GM19397 (cell line): ENCODE data around the gene SPAM1.
"Not testable (repeated sequence)": the region's sequence is repeated elsewhere in the genome, so short reads cannot be mapped to it uniquely, and the experiment has no call there.

ENCODE experiments used
- ATAC-seq: cut with Tn5 transposase; IDR thresholded peaks from one replicate; pipeline ENCODE4 v1.9.1; 2021; ENCODE audit warnings: mild to moderate bottlenecking, moderate library complexity; ENCODE audit not compliant: unreplicated experiment

SPAM1 gene, protein sequence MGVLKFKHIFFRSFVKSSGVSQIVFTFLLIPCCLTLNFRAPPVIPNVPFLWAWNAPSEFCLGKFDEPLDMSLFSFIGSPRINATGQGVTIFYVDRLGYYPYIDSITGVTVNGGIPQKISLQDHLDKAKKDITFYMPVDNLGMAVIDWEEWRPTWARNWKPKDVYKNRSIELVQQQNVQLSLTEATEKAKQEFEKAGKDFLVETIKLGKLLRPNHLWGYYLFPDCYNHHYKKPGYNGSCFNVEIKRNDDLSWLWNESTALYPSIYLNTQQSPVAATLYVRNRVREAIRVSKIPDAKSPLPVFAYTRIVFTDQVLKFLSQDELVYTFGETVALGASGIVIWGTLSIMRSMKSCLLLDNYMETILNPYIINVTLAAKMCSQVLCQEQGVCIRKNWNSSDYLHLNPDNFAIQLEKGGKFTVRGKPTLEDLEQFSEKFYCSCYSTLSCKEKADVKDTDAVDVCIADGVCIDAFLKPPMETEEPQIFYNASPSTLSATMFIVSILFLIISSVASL

DNA sequence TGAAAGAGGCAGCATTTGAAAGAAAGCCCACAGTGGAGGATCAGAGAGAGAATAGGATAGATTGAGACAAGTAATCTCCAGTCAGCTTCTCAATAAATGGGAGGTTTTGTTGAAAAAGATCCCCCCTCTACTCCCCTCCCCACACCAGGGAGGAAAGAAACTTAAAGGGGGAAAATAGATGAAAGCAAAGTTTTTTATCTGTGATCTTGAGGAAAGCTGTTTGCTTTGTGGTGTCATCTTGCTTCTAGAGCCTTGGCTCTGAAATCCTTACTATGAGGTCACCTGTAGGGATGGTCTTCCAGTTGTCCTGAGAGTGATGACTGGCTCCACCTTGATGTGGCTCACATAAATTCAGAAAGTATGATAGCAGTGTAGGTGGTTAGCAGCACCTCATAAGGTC lies at the start of gene SPAM1:
SPAM1 (plus strand) TSS at position 301 of the 400 bp plus-strand sequence. CDS start 28,330 bp downstream, outside the sequence.
- no peak for ATAC-seq

DNA sequence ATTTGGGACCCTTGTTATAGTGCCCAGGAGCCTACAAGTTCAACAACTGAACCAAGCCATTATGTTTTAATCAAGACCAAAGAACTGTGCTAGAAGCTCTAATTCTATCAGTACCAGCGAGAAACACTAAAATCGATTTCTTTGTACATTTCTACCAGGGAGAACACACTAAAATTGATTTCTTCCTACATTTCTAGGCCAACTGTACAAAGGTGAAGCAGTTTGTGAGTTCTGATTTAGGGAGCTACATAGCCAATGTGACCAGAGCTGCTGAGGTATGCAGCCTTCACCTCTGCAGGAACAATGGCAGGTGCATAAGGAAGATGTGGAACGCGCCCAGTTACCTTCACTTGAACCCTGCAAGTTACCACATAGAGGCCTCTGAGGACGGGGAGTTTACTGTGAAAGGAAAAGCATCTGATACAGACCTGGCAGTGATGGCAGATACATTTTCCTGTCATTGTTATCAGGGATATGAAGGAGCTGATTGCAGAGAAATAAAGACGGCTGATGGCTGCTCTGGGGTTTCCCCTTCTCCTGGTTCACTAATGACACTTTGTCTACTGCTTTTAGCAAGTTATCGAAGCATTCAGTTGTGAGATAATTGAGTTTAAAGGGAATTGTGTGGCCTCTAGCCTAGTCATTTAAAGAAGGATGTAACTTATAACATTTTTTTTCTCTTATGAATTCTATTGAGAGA lies 48.3 kb upstream of the SPAM1 start:
- ATAC-seq, result no peak

DNA sequence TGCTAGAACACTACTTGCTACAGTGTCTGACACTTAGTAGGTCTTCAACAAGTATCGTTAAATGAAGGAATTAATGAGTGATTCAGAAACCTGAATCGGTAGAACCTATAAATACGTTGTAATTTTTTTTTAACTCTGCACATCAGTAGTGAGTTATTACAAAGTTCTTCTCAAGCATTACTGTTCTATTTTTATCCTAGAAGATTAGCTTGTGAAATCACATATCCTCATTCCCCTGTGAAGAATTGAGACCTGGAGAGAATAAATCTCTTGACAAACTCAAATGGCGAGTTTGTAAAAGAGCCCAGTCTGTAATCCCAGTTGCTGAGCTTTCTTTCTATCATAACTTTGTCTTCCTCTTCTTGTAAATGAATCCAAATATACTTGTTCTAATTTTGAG lies 45.4 kb upstream of the SPAM1 start:
- no peak for ATAC-seq

DNA sequence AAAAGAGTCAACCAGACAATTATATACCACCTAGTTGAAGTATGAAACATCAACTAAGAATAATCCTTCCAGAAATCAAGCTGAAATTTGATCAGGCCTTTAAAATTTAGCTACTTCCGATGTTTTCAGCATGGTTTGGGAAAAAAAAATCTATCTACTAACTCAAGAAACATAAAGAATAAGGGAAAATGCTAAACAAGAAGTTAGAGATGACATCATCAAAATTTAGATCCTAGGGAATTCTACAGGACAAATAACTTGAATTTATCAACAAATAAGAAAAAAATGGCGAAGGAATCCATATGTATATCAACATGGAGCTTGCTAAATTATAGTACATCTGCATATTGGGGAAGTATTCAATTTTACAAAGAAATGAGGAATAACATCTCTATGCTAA lies 43.7 kb upstream of the SPAM1 start:
- no peak for ATAC-seq

DNA sequence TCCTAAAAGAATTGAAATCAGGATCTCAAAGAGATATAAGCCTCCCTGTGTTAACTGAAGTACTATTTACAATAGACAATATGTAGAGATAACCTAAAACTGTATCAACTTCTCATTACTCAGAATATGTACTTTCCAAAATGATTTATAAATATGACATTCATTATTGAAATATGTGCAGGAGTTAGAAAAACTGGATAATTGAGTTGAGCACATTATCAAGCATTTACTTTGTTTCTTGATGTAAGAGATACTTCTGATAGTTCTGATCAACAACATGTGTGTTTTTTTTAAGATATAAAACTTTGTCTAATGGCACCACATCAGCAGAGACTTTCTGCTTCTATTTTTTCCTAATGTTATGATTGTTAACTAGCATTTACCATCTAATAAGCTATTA lies 41.9 kb upstream of the SPAM1 start:
- no peak for ATAC-seq

DNA sequence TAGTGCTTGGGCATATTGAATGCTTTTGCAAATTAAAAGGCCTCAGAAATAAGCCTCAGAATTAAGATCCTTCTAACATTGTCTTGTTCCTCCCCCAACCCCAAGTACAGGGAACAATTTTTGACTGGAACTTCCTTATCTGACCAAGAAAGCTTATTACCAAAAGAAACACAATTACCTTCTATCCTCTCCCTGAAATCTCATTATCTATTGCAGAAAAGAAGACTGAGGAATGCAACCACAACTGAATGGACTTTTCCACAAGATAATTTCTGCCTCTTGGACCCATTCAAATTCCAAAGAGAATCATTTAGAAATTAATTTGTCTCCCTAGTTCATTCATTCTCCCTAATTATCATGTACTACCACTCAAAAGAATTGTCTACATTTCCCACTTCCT lies 36.8 kb upstream of the SPAM1 start:
- ATAC-seq, result no peak

DNA sequence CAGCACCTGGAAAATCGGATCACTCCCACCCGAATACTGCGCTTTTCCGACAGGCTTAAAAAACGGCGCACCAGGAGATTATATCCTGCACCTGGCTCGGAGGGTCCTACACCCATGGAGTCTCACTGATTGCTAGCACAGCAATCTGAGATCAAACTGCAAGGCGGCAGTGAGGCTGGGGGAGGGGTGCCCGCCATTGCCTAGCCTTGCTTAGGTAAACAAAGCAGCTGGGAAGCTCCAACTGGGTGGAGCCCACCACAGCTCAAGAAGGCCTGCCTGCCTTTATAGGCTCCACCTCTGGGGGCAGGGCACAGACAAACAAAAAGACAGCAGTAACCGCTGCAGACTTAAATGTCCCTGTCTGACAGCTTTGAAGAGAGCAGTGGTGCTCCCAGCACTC lies 30.3 kb upstream of the SPAM1 start:
- not testable (repeated sequence) for ATAC-seq

DNA sequence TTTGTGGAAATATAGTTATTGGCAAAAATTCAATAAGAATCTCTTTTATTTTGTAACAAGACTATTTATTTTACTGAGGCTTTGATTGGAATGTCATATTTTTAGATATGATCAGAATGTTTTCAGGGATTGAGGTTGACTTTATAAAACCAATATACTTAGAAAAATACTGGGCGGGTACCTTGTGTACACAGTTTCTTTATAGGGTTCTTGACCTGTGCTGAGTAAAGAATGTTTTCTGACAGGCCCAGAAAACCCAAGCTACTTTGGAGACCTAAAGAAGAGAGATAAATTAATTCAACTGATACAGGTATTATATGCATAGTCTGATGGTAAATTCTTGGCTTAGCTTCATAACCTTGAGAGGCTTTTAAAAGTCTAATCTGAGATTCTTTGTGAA lies 23.9 kb upstream of the SPAM1 start:
- ATAC-seq, result no peak

DNA sequence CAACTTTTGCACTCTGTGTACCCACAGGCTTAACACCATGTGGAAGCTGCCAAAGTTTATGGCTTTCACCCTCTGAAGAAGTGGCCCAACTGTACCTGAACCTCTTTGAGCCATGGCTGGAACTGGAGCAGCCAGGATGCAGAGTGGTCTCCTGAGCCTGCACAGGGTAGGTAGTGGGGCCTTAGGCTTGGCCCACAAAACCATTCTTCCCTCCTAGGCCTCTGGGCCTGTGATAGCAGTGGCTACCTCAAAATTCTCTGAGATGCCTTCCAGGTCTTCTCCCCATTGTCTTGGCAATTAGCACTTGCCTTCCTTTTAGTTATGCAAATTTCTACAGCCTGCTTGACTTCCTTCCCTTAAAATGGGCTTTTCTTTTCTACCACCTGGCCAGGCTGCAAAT lies 19.3 kb upstream of the SPAM1 start:
- no peak for ATAC-seq

DNA sequence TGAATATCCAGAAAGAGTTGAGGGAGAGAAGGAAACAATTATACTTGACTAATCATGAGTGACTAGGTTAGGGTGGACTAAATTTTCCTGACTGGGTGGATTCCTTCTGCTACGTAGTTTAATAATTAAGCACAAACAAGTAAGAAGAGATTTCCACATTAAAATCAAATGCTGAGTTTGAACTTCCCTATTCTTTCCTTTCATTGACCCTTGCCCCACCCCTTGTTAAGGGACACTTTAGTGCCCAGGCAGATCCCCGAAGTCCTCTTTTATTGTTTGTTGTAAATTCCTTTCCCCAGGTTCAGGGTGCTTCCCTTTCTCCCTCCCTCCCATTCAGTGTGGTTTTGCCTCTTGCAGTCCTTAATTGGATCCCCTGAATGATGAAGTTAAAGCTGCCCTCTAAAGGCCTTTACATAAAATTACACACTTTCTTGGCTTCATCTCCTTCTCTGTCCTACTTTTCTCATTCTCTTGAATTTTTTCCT lies 8.8 kb upstream of the SPAM1 start:
- no peak for ATAC-seq

DNA sequence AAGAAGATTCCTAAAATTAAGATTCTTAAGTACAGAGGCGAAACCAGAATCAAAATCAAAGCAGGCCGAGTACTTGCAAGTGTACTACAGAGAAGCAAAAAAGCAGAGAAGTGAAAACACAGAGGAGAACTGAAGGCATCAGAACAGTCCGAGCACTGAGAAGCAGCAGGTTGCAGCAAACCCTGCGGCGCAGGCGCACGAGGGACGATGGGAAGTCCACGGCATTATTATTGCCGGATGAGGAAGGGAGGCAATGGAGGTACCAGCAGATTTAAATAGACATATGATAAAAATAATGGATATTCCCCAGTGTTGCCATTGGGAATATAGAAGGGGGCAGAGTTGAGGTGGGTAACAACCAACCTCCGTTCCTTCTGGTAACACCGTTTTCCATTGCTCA lies 7.2 kb upstream of the SPAM1 start:
- ATAC-seq, result no peak

DNA sequence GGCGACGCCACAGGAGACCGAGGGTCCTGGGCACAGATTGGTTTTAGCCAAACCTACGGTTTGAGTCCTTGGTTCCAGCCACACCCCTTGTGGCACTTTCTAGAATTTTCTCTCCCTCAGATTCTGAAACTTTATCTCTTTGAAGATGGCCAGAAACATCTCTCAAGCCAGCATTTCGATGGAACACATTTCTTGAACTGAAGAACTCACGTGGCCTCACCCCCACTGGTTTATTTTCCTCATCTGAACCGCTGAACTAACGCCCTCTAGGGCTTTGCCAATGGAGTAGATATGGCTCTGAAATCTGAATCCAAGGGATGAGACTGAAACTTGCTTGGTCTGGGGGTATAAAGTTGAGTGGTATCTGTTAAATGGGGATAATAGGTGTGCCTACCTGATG lies 6.7 kb upstream of the SPAM1 start:
- no peak for ATAC-seq

DNA sequence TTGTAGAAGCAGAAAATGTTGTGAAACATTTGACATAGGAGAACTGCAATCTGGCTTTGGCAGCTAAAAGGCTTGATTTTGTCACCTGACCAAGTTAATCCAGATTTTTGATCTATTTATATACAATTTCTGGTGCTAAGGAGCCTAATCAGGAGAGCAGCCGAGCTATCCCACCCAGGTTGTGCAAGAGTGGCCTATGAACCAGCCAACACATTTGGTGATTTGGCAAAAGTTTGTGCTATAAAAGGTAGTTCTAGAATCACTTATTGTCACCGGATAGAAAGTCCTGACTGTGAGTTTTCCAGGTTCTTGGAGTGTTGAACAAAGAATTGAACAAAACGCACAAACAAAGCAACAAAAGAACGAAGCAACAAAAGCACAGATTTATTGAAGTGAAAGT lies 1.4 kb upstream of the SPAM1 start:
- no peak for ATAC-seq

DNA sequence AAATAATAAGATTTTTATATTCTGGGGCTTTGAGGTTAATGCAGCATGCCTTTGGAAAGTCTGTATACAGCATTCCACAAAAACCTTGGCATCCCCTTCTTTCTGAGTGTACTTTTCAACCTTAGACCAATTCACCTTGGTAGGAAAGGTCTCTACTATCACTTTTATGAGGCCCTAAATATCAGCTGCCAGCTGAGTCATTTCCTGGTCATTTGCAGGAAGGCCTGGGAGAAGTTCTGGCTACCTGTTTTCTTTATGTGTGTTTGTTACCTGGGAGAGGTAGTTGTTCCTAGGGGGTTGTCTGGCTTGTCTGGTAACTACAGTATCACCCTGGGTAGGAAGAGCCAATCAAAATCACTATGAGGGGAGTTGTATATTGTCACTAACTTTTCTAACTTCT lies 4.1 kb downstream of the SPAM1 start:
- ATAC-seq, result no peak

DNA sequence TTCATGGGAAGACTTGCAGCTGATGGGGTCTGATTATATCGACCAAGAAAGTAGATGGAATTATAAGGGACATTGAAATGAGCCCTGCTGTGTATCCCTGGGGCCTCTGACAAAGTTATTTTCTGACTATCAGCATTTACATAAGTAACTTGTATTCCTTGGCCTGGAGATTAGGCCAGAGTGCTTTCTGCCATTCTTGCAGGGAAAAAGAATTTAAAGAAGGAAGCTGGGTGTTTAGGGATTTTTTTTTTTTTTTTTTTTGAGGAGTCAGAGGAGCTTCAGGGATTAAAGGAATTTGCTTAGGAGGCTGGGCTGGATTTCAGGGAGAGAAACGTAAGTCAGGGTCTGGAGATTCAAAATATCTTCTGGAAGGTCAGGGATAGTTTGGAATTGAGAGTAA lies 4.6 kb downstream of the SPAM1 start:
- no peak for ATAC-seq

DNA sequence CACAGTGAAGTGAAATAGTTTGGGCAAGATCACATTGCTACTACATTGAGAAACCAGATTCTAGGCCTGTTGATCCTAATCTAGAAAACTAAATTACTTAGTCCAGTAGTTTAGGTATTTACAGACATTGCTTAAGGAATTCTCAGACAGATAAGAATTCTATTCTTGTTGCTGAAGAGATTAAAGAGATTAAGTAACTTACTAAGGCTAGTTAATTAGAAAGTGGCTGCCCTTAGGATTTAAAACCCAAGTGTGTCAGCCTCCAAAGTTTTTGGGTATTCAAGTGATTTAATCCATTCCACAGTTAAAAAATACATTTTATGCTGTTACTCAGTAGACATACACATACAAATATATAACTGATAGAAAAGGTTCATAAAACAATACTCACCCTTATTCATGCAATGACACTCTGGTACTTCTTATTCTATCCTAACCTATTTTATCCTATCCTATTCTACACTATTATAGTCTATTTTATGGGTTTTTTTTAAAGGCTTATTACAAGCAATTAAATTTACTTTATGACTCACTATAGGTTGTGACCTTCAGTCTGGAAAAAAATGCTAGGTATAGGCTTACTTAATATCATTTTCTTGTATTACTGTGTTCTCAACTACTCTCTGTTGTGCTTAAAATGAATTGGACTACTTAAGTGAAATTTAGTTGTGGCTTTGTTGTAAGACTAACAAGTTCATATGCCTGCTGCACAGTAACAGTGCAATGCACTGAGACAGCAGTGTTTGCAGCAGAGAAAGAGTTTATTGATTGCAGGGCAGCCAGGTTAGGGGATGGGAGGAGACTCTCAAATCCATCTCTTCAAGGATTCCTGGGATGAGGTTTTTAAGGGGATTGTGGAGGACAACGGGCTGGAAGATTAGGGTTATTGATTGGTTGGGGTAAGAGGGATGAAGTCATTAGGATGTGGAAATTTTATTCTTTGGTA lies 10.7 kb downstream of the SPAM1 start:
- no peak for ATAC-seq

DNA sequence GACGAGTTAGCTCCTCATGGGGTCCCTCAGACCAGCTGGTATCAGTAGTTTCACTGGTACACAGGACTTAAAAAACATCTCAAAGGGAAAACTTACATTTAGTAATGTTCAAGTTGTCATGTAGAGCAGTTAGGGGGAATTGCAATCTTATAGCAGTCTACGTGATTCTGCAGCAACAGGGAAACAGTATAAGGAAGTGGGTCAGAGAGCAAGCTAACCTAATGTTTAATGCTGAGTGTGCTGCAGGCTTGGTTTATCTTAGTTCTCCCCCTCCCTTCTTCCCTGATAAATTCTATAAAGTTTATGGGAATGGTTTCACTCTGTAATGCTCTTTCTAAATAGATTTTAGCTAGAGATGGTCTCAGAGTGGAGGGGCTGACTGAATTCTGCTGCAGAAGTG lies 11.3 kb downstream of the SPAM1 start:
- ATAC-seq, result no peak

DNA sequence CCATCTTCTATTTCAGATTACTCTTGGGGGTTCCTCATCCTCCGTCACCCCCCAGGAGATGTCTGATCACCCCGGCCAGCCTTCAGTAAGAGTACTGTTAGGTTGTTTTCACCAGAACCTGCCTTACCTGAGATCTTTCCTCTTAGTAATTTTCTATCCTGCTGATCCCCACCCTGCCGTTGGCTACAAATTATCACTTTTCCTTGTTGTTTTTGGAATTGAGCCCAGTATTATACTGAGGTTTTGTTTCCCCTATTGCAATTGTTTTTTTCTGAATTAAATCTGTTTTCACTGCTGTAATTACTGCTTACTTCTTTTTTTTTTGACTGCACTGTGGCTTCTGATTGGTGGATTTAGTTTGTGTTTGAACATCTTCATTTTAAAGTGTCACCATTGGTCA lies 14.7 kb downstream of the SPAM1 start:
- no peak for ATAC-seq

DNA sequence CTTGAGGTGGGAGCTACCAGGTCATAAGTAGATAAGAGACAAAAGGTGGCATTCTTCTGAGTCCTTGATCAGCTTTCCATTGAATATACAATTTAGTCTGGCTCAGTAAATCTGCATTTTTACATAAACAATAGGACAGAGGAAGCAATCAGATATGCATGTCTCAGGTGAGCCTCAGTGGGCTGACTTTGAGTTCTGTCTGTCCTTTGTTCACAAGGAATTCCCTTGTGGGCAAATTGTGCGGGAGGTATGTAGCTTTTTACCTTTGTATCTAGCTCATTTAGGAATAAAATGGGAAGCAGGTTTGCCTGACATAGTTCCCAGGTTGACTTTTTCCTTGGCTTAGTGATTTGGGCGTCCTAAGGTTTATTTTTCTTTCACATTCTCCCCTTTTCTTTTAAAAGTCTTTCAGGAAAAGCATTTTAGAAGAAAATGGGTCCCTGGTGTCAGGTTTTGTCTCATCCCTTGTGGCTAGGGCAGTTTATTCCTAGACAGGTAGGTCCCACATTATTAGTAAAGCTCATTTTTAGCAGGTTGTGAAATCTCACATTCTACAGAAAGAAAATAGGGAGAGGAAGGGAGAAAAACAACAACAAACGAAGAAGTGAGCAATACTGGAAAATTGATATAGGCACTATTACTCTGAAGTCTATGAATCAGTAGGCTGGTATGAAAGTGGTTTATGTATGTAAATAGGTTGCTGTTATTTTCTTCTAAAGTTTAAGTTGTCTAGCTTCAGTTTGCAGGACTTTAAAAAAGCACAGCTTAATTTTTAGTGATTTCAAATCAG lies 16.5 kb downstream of the SPAM1 start:
- ATAC-seq, result no peak

DNA sequence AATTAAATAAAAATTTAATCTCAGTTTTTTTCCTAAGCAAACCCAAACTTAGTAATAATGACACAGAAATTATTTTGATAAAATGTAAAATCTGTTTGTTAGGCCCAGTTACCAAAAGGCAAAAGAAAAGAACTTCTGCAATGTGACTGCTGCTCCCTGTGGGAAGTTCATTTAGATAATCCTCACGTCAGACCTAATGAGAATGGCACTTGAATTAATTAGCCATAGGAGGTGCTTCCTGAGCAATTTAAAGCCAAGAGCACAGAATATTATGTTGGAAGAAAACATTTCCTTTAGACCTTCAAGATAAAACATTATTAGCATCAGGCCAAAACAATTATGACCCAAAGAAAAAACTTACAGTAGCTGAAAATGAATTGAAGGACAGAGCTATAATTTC lies 19.4 kb downstream of the SPAM1 start:
- ATAC-seq, result no peak
